MG63 (cell line): ENCODE measurements around the gene FGD3. TPM values are rescaled to one million over a fixed set of nuclear protein-coding genes. Genes with fewer than 3 reads are reported as not detected.
"Not testable (repeated sequence)": the region's sequence is repeated elsewhere in the genome, so short reads cannot be mapped to it uniquely, and the experiment has no call there.

ENCODE experiments used
- DNase-seq: peaks from one replicate; pipeline ENCODE4 v3.0.0-alpha.2; 2020
- H3K27me3 ChIP-seq: fragments of 250-450 bp; sonication (Bioruptor Pico); 2 replicates; pipeline ENCODE4 v1.5.1; 2020; ENCODE audit warnings: mild to moderate bottlenecking, moderate library complexity
- H3K36me3 ChIP-seq: fragments of 250-450 bp; sonication (Bioruptor Pico); 2 replicates; pipeline ENCODE4 v1.5.1; 2020; ENCODE audit warnings: mild to moderate bottlenecking, moderate library complexity
- H3K4me3 ChIP-seq: fragments of 250-450 bp; sonication (Bioruptor Pico); 2 replicates; pipeline ENCODE4 v1.5.1; 2020; ENCODE audit warnings: mild to moderate bottlenecking, moderate library complexity
- H3K9me3 ChIP-seq: fragments of 250-450 bp; sonication (Bioruptor Pico); 2 replicates; pipeline ENCODE4 v1.5.1; 2020; ENCODE audit warnings: mild to moderate bottlenecking, moderate library complexity
- total RNA-seq: library from RNA; depleted of rRNA; stranded (reverse); fragments of >200 nt; shearing (Covaris generic); gene quantifications from 2 replicates; pipeline ENCODE4 v1.2.3, GENCODE V29; 2014; ENCODE audit warnings: low replicate concordance; rRNA removed

FGD3 gene, protein sequence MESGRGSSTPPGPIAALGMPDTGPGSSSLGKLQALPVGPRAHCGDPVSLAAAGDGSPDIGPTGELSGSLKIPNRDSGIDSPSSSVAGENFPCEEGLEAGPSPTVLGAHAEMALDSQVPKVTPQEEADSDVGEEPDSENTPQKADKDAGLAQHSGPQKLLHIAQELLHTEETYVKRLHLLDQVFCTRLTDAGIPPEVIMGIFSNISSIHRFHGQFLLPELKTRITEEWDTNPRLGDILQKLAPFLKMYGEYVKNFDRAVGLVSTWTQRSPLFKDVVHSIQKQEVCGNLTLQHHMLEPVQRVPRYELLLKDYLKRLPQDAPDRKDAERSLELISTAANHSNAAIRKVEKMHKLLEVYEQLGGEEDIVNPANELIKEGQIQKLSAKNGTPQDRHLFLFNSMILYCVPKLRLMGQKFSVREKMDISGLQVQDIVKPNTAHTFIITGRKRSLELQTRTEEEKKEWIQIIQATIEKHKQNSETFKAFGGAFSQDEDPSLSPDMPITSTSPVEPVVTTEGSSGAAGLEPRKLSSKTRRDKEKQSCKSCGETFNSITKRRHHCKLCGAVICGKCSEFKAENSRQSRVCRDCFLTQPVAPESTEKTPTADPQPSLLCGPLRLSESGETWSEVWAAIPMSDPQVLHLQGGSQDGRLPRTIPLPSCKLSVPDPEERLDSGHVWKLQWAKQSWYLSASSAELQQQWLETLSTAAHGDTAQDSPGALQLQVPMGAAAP
- not detected in 2 replicates for total RNA-seq

- H3K9me3 ChIP-seq: no peaks in the 10 kb centered on the region
- no peaks in the 10 kb centered on the region for H3K36me3 ChIP-seq
- no peaks in the 10 kb centered on the region; the same call in 1 of the 2 replicates for H3K27me3 ChIP-seq
- DNase-seq: peak; percentile 26
- H3K4me3 ChIP-seq: peak within 1 kb of the TSS; percentile 36
Measured at GRCh38 chr9:92947268-92948037, at the start of gene FGD3. TSS of gene FGD3 (plus strand) at chr9:92947523. CDS start at chr9:92976257, 28,734 bp downstream.

DNA sequence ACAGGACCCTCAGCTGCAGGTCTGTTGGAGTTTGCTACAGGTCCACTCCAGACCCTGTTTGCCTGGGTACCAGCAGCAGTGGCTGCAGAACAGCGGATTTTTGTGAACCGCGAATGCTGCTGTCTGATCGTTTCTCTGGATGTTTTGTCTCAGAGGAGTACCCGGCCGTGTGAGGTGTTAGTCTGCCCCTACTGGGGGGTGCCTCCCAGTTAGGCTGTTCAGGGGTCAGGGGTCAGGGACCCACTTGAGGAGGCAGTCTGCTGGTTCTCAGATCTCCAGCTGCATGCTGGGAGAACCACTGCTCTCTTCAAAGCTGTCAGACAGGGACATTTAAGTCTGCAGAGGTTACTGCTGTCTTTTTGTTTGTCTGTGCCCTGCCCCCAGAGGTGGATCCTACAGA lies 42.2 kb upstream of the FGD3 start:
- not testable (repeated sequence) for DNase-seq

DNA sequence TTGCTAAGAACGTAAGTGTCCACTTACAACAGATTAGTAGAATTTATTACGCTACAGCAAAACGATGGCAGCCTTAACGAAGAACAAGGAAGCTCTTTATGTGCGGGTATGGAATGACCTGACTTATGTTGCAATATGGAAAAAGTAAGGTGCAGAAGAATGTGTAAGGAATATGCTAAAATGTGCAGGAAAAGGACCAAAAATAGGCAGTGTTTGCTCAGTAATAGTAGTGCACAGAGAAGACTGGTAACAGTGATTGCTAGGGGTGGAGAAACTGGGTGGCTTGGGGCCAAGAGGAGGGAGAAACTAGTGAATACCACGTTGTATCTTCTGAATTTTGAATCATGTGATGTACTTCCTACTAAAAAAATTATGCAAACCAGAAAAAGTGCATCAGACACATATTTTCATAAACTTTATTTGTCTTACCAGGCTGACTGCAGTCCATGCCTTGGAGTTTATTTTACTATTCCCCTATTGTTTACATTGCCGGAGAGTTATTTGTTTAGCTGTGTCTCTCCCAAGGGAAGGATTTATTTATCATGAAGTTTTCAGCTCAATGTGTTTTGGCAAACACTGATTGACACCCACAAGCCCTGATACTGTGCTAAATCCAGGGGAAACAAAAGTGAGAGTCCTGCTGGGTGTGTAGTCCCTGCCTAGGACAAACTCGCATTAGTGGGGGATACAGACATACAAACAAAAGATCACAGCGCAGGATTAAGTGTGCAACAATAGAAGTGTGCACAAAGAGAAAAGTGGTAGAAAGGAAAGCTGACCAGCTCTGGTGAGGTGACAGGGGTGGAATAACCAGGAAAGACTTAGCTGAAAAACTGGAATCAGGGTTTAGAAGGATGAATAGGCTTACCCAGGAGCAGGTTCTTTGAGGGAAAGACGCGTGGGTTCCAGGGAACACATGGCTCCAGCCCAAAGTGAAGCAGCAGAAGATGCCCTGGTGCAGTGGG lies 35.5 kb upstream of the FGD3 start:
- Histone ChIP-seq H3K9me3 (no peaks in the 10 kb centered on the region), H3K36me3 (no peaks in the 10 kb centered on the region), H3K27me3 (no peaks in the 10 kb centered on the region), H3K4me3 (no peak overlapping the region)
- peak; percentile 59 for DNase-seq

More for the DNA sequence above, 42.2 kb upstream of the FGD3 start:
- not testable (repeated sequence) for H3K36me3 ChIP-seq, H3K9me3 ChIP-seq, H3K27me3 ChIP-seq, H3K4me3 ChIP-seq

GRCh38 chr9:92917176-92917800 lies 30.0 kb upstream of the FGD3 start:
- no peak for DNase-seq
- H3K4me3 ChIP-seq: no peak overlapping the region

GRCh38 chr9:92920437-92920836 lies 26.9 kb upstream of the FGD3 start:
- Histone ChIP-seq H3K9me3 (no peaks in the 10 kb centered on the region), H3K36me3 (no peaks in the 10 kb centered on the region), H3K4me3 (no peak overlapping the region), H3K27me3 (no peaks in the 10 kb centered on the region)
- no peak for DNase-seq

More at GRCh38 chr9:92917176-92917800, 30.0 kb upstream of the FGD3 start:
- H3K27me3 ChIP-seq: no peaks in the 10 kb centered on the region
- no peaks in the 10 kb centered on the region for H3K36me3 ChIP-seq
- no peaks in the 10 kb centered on the region for H3K9me3 ChIP-seq

GRCh38 chr9:92931606-92932005 lies 15.7 kb upstream of the FGD3 start:
- H3K9me3 ChIP-seq: no peaks in the 10 kb centered on the region
- no peaks in the 10 kb centered on the region for H3K27me3 ChIP-seq
- H3K36me3 ChIP-seq: no peaks in the 10 kb centered on the region
- DNase-seq: no peak
- H3K4me3 ChIP-seq: no peak overlapping the region

- no peak overlapping the region for H3K4me3 ChIP-seq
- no peaks in the 10 kb centered on the region for H3K27me3 ChIP-seq
- no peak for DNase-seq
- H3K36me3 ChIP-seq: no peaks in the 10 kb centered on the region
- H3K9me3 ChIP-seq: no peaks in the 10 kb centered on the region
Measured at GRCh38 chr9:92934321-92934720, 13.0 kb upstream of the FGD3 start.

GRCh38 chr9:92938025-92938424 lies 9.3 kb upstream of the FGD3 start:
- no peak for DNase-seq
- H3K27me3 ChIP-seq: no peaks in the 10 kb centered on the region
- H3K36me3 ChIP-seq: no peaks in the 10 kb centered on the region
- no peak overlapping the region for H3K4me3 ChIP-seq
- no peaks in the 10 kb centered on the region for H3K9me3 ChIP-seq

DNA sequence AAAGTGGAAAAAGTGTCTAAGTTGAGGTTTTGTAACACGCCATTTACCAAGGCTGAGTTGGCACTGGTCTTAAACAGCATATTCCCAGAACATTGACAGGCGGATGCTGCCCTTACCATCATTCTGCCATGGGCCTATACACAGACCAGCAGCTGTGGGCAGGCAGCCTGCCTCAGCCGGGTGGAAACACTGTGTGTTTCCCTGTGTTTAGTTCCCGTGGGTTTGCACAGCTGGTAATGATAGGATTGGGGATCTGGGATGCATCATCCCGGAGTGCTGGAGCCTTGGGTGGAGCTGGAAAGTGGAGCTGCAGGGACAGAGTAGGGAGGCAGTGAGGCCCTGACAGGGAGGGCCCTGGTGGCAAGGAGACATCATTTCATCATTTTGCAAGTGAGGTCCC lies 5.5 kb upstream of the FGD3 start:
- no peaks in the 10 kb centered on the region for H3K9me3 ChIP-seq
- no peak for DNase-seq

DNA sequence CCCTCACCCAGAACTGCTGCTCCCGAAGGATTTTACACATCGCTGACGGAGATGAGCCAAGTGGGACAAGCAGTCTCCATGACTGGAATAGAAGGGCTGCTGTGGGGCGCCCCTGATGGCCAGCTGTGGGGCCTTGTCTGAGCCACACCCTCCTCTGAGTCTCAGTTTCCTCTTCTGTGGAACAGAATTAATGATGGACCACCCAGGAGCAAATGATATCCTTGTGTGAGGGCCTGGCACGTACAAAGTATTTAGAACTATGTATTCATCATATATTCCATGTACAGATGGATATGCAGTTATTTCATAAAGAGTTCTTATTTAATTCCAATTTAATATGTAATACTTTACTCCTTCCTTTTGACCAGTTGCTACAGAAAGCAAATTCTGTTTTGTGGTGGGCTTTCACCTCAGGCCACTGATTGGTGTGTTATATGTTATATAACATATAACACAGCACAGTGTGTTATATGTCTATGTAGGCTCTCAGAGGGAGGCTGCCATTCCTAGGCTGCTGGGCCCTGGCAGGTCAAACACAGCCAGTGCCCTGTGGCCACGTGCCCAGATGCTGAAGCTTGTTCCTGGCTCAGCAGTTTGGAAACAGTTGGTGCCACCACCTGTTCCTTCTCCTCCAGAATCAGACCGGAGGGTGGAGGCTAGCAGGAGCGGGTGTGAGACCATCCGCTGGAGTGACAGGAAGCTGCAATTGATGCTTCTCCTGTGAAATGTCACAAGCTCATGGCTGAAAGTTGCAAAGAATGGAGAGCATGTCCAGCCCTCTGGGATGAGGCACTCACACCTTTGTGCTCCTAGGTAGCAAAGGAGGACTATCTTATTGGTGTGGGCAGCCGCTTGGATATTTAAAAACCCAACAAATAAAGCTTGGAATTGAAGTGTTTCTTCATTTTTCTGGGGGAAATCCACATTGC lies 4.4 kb upstream of the FGD3 start:
- Histone ChIP-seq H3K4me3 (no peak overlapping the region), H3K27me3 (no peaks in the 10 kb centered on the region; the same call in 1 of the 2 replicates), H3K36me3 (no peaks in the 10 kb centered on the region), H3K9me3 (no peaks in the 10 kb centered on the region)
- peak; percentile 9 for DNase-seq

More for the DNA sequence above, 5.5 kb upstream of the FGD3 start:
- no peak overlapping the region for H3K4me3 ChIP-seq
- H3K27me3 ChIP-seq: no peaks in the 10 kb centered on the region
- no peaks in the 10 kb centered on the region for H3K36me3 ChIP-seq

GRCh38 chr9:92944921-92945320 lies 2.4 kb upstream of the FGD3 start:
- no peaks in the 10 kb centered on the region for H3K36me3 ChIP-seq
- no peak for DNase-seq
- no peaks in the 10 kb centered on the region; the same call in 1 of the 2 replicates for H3K27me3 ChIP-seq
- H3K9me3 ChIP-seq: no peaks in the 10 kb centered on the region
- H3K4me3 ChIP-seq: no peak overlapping the region

- no peaks in the 10 kb centered on the region for H3K36me3 ChIP-seq
- no peaks in the 10 kb centered on the region for H3K9me3 ChIP-seq
- DNase-seq: no peak
- no peaks in the 10 kb centered on the region; the same call in 1 of the 2 replicates for H3K27me3 ChIP-seq
- H3K4me3 ChIP-seq: no peak overlapping the region
Measured at GRCh38 chr9:92945796-92946195, 1.5 kb upstream of the FGD3 start.

DNA sequence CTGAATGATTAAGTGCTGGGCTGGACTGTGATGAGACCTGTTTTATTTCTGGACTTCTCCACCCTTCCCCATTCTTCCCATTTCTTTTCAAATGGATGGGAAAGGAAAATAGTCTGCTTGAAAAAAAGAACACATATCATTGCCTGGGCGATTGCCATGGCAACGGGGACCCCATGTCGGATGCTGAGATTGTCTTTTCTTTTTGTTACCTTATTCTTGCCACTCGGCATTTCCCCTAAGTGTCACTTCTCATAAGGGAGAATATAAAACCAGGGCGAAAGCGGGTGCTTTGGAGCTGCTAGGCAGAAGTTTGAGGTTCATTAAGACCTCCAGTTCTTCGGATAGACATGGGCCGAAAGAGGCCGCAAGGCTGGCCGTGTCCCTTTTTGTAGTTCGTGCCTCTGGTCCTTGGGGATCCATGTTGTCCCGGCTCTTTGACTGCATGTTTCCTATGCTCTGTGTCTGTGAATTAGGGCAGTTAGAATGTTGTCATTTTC lies 763 bp downstream of the FGD3 start:
- Histone ChIP-seq H3K36me3 (no peaks in the 10 kb centered on the region), H3K27me3 (no peaks in the 10 kb centered on the region; the same call in 1 of the 2 replicates), H3K9me3 (no peaks in the 10 kb centered on the region), H3K4me3 (no peak overlapping the region)
- no peak for DNase-seq

- H3K36me3 ChIP-seq: no peaks in the 10 kb centered on the region
- no peaks in the 10 kb centered on the region for H3K9me3 ChIP-seq
- no peak overlapping the region for H3K4me3 ChIP-seq
- no peak for DNase-seq
- H3K27me3 ChIP-seq: no peaks in the 10 kb centered on the region; the same call in 1 of the 2 replicates
Measured at GRCh38 chr9:92948632-92949031, 1.3 kb downstream of the FGD3 start.
